ENCODE data around the gene SLC25A26.
"Not testable (repeated sequence)": the region's sequence is repeated elsewhere in the genome, so short reads cannot be mapped to it uniquely, and the experiment has no call there.

Gene SLC25A26, protein sequence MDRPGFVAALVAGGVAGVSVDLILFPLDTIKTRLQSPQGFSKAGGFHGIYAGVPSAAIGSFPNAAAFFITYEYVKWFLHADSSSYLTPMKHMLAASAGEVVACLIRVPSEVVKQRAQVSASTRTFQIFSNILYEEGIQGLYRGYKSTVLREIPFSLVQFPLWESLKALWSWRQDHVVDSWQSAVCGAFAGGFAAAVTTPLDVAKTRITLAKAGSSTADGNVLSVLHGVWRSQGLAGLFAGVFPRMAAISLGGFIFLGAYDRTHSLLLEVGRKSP
- total RNA-seq, result 35.9 to 43.9 reads per million in 2 donors

DNA sequence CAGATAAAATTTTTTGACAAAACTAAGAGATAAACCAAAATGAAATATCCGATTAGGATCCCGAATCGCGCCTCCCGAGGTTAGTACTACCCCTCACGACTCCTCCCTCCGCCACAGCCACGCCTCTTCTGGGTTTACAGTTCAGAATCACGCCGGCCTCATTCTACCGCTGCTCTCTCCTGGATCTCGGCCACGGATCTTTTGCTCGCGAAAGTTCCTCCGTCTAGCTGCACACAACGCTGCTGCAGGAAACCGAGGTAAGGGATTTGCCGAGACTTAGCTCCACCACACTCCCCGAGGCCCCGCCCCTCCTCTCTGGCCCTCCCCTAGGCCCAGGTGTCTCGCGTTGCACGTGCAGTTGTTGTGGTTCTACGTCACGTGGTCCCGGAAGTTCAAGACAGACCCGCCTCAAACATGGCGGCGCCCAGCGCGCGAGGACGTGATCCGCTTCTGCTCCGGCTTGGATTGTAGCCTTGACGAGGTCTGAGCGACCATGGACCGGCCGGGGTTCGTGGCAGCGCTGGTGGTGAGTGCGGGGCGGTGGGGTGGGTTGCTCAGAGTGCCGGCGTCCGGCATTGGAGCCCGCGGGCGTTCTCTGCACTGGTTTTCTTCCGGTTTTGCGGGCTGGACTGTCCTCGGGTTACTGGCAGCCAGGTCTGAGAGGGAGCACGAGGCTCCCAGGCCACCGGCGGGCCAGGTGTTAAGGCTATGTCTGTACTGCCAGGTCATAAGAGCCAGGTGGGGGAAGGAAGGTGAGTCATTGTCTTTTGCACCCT is at the start of gene SLC25A26:
TSS of gene SLC25A26 (plus strand) at position 400 of the 776 bp plus-strand sequence. CDS start at position 494, 94 bp downstream.
- DNase-seq, result peak; percentile 98

DNA sequence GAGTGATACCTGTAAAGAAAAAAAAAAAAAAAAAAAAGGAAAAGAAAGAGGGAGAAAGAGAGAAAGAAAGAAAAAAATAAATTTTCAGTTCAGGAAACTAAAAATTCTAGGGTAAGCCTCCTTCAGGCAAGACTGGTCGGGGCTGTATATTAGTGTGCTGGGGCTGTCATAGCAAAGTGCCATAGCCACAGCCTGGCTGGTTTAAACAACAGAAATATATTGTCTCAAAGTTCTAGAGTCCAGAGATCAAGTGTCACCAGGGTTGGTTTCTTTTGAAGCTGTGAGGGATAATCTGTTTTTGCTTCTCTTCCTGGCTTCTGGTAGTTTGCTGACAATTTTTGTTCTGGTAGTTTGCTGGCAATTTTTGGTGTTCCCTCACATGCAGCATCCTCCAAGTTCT is 48.4 kb upstream of the SLC25A26 start:
- DNase-seq, result no peak

DNA sequence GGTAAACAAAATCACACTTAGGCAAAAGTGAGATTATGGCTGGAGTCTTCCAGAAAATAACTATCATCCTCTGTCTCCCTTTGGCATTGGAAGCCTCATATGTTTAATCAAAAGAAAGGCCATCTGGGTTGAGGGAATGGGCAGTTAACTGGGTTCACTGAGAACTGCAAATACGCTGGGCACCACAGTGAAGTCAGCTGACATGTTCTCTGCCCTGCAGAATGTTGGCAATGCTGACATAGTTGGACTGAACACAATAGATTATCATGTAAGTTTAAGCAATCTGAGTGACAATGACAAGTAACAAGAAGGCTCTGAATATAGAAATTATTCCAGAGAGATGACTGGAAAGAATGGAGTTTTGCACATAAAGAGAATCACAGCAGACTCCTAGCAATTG is 43.8 kb upstream of the SLC25A26 start:
- no peak for DNase-seq

DNA sequence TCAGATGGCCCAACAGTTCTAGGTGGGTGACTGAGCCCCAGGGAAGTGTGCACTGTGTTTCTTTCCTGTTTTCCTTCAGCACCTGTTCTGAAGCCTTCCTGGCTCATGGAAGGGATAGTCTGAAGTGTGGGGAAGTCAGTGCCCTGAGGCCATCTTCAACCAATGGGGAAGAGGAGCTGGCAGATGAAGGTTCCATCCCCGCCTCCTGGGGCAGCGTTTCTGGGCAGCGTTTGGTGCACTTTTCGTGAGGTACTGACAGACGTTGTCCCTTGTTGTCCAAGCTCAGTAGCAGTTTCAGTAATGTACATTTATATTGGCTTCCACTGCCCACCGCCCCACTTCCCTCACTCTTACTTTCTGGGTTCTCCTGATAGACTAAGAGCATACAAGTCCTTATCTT is 42.6 kb upstream of the SLC25A26 start:
- no peak for DNase-seq

DNA sequence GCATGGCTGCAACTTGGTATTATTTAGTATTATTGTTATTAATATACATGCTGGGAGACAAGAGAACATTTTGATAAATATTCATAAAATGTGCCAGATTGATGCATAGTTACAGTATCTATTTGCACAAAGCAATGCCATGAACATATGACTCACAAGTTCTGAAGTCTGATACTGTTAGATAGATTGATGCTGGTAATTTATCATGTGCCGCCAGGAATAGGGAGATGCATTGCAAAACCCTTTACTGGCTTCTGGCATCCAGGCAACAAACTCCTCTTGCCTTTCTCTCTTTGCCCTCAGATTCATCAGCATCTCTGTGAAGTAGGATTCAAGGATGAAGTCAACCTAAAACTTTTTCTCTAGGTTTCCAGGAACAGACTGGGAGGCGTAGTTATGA is 41.0 kb upstream of the SLC25A26 start:
- no peak for DNase-seq

DNA sequence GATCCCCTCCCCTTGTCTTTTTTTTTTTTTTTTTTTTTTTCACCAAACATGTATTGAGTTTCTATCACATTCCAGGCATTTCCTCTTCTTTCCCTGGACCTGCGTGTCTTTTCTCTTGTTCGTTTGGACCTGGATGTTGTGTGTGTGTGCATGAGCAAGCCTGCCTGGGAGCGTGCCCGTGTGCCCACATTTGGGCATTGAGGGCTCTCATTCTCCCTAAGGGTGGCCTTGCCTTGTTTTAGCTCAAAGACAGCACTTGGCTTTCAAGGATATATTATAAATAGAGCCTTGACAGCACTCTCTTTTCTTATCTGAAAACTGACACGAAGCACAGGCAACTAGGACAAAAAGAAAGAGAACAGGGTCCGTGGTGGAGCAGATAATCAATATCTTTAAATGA is 39.0 kb upstream of the SLC25A26 start:
- no peak for DNase-seq

DNA sequence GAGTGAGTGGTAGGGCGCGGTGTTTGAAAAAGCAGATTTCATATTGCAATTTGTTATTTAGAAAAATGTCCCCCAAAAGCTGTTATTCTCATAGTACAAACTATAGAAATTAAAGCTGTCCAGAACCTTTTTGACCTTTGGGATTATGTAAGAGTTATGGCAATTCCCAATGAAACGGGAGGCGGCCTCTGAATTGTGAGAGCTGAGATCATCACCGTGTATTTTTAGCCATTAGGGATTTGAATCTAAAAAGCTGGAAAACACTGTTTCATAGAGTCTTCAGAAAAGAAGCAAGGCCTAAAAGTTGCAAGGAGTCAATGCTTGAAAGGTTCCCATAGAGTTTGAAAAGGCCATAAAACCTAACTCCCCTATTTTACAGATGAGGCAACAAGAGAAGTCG is 38.6 kb upstream of the SLC25A26 start:
- no peak for DNase-seq

DNA sequence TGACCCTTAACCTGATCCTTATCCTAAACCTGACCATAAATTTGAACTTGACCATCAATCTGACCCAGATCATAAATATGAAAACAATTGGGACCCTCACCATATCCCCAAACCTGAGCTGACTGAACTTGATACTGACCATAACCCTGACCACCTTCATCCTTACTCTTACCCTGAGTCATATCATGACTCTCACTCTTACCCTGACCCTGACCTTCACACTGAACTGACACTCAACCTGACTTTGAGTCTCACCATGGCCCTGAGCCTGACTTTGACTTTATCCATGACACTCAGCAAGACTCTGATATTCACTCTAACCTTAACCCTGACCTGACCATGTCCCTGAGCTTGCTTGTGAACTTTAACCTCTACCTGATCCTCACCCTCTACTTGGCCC is 34.3 kb upstream of the SLC25A26 start:
- DNase-seq, result no peak

DNA sequence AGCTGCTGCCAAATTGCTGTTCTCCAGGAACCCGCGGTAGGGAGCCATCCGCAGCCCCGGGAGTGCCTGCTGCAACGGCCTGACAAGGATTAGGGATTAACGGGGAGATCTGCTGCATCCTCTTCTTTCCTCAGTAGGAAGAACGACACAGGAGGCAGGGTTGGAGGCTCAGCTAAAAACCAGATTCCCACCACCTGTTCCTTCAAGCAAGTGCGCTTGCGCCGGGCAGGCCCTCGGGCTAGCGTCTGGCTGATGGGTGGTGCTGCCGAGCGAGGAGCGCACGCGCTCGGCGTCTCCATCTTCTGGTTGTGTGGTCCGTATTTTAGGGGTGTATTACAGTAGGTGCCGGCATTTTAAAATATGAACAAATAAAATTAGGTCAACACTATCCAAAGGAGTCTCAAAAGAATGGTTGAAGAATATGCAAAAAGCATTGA is 25.4 kb upstream of the SLC25A26 start:
- no peak for DNase-seq

DNA sequence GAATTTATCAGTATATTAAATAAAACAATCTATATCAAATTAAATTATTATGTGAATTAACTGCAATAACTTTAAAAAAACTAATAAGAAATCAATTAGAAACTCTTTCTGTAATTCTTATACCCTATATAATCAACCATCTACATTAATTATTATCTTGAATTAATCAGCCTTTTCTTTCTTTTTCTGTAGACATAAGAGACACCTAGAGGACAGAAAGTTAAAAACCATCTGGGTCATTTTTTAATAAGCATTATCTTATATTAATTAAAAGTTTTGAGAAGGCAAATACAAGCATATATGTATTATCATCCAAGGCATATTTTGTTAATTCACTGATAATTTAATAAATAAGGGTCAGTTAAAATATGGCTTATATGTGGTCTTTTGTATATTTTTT is 24.2 kb upstream of the SLC25A26 start:
- DNase-seq, result no peak

DNA sequence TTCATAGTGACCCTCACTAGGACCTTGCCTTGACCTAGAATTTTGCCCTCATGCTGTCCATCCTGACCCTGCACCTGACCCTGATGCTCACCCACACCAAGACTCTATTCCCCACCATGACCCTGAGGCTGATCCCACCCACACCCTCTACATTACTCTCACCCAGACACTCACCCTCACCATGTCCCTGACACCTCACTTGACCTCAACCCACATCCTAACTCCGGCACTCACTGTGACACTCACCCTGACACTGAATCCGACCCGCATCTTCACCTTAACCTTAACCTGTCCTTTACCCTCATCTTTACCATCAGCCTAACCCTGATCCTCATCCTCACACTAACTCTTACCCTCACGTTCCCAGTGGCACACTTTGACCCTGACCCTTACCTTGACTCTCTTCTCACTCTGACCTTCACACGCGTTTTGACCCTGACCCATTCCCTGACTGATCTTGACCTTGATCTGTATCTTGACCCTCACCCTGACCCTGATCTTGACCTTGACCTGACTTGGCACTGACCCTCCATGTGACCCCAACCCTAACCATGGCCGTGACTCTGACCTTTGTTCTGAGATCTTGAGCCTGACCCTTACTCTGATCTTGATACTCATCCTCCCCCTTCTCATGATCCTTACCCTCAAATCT is 22.2 kb upstream of the SLC25A26 start:
- DNase-seq, result no peak

DNA sequence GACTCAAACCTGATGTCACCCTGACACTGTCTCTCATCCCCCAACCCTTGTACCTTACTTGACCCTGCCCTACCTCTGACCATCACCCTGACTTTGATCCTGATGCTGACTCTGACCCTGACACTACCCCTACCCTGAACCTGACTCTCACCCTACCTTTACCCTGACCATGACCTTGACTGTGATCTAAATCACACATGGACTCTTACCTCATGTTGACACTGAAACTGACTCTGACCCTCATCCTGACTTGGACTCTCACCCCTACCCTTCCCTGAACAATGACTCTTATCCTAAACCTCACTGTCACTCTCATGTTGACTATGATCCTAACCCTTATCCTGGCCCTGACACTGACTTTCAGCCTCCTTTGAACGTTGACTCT is 21.7 kb upstream of the SLC25A26 start:
- no peak for DNase-seq

DNA sequence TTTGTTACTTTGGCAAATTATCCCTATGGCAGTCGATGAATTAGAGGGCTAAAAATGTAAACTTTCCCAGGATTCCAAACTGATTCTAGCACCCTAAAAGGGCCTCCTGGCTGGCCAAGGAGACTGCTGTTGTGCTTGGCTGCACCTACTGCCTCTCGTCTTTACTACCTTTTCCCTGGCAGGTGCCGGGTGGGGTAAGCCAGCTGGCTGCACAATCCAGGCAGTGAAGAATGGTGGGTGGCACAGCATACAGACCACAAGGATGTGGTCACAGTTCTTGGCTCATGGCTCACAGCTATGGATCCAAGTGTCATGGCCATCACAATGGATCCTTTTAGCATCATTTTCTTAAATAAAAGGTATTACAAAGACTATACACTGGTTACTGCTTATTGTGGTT is 20.7 kb upstream of the SLC25A26 start:
- DNase-seq, result no peak

DNA sequence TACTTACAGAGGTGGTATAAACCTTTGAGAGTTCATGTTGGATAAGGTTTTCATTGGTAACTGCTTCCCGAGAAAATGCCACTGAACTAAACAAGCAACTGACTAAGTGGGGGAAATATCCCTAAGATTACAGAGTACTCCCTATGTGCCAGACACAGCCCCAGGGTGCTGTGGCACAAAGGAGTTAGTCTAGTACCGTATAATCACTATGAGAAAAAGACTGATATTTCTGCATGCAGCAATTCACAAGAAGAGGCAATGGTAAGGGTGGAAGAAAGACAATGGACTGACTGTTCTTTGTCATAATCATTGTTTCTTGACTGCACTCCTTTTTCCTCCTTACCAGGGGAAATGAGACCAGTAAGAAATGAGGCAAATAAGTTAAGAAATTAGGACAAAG is 20.0 kb upstream of the SLC25A26 start:
- no peak for DNase-seq

DNA sequence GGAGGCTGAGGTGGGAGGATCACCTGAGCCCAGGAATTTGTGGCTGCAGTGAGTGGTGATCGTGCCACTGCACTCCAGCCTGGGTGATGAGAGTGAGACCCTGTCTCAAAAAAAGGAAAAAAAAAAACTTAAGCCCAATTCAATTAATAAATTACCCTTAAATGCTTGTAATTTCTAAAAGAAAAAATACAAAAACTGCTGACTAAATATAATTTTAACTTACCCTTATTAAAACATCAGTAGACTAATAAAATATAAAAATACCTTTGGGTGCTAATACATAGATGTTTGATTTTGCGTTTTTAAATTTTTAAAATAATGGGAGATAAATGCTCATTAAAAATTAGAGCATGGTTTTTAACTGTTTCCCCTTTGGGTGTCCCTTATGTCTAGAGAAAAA is 17.5 kb upstream of the SLC25A26 start:
- no peak for DNase-seq

DNA sequence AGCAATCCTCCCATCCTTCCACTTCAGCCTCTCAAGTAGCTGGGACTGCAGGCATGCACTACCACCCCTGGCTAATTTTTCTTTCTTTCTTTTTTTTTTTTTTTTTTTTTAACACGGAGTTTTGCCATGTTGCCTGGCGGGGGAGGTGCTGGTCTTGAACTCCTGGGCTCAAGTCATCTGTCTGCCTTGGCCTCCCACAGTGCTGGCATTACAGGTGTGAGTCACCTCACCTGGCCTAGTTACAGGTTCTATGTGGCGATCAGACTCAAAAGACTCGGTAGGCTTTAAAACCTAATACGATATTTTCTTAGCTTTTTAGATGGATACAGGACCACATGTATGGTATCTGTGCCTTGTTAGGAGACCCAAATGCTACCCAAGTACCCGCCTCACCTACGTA is 14.0 kb upstream of the SLC25A26 start:
- no peak for DNase-seq

DNA sequence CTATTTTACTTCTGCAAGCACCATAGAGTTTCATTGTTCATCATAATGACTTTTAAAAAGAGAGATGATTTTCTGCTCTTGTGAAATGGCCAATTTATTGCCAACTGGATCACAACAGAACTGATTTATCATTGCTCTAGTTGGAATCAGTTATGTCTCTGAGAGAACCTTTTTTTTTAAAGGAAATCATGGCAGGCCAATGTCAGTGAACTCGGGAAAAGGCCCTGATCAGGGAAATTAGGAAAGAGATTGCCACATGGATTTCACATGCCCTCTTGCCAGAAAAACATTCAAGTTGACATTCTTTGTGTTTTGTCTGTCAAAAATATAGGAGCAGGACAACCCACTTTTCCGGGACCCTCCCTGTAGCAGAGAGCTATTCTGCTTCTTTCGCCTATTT is 12.6 kb upstream of the SLC25A26 start:
- no peak for DNase-seq

DNA sequence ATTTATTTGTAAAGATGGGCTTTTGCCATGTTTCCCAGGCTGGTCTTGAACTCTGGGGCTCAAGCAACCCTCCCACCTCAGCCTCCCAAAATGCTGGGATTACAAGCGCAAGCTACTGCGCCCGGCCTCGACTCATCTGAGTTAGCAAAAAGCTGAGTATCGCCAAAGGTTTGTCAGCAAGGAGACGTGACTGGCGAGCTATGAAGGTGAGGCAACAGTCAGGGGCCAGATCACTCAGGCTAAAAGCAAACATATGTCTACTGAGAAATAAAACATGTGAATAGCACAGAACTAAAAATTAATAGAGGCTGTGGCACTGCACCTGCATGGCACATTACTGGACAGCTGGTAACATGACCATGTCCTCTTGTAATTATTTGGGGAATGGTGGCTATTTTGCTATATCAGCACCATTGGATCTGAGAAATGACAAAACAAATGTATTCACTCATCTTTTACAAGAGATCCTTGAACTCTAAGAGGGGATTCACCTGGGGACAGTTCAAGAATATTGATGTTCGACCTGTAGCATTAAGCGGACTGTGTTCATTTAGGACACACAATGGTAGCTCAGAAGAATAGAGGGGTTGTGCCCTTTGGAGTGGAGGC is 10.0 kb upstream of the SLC25A26 start:
- DNase-seq, result no peak

DNA sequence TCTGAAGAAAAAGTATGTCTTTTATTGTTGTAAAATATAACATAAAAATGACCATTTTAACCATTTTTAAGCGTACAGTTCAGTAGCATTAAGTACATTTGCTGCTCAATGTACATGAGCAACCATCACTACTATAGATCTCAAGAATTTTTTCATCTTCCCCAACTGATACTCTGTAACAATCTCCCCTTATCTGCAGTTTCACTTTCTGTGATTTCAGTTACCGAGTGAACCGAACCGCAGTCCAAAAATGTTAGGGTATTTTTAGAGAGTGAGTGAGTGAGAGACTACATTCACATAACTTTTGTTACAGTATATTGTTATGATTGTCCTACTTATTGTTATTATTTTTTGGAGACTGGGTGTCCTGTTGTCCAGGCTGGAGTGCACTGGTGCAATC is 9.0 kb upstream of the SLC25A26 start:
- DNase-seq, result no peak

DNA sequence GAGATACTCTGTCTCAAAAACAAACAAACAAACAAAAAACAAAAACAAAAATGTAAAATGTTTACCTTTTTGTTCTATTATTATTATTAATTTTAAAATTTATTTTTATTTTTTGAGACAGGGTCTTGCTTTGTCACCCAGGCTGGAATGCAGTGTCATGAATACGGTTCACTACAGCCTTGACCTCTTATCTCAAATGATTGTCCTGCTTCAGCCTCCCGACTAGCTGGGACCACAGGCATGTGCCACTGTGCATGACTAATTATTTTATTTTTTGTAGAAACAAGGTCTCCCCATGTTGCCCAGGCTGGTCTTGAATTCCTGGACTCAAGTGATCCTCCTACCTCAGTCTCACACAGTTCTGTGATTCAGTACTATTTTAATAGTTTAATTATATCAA is 5.7 kb upstream of the SLC25A26 start:
- DNase-seq, result no peak

DNA sequence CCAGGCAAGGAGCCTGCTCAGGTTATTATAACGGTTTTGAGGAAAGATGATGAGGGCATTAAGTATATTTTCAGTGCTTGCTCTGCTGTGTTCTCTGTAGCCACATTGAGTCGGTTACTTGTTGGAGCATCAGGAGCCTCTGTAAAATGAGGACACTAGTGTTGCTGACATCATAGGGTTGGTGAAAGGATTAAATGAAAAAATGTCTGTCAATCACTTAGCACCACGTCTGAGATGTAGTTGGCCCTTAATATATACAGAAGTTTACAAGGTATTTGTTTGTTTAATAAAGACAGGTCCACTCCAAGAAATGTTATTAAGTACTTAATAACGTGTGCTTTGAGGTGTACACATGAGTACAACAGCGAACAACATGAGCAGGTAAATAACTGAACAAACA is 735 bp upstream of the SLC25A26 start:
- DNase-seq, result no peak

DNA sequence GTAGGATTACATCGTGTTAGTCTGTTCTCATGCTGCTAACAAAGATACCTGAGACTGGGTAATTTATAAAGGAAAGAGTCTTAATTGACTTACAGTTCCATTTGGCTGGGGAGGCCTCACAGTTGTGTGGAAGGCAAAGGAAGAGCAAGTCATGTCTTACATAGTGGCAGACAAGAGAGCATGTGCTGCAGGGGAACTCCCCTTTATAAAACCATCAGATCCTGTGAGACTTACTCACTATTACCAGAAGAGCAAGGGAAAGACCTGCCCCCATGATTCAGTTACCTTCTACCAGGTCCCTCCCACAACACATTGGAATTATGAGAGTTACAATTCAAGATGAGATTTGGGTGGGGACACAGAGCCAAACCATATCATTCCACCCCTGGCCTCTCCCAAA is 3.4 kb downstream of the SLC25A26 start:
- DNase-seq, result no peak

DNA sequence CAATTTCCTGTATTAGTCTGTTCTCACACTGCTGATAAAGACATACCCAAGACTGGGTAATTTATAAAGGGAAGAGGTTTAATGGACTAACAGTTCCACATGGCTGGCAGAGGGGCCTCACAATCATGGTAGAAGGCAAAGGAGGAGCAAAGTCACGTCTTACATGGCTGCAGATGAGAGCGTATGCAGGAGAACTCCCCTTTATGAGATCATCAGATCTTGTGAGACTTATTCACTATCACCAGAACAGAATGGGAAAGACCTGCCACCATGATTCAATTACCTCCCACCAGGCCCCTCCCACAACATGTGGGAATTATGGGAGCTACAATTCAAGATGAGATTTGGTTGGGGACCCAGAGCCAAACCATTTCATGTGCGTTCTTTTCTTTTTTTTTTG is 5.3 kb downstream of the SLC25A26 start:
- not testable (repeated sequence) for DNase-seq

DNA sequence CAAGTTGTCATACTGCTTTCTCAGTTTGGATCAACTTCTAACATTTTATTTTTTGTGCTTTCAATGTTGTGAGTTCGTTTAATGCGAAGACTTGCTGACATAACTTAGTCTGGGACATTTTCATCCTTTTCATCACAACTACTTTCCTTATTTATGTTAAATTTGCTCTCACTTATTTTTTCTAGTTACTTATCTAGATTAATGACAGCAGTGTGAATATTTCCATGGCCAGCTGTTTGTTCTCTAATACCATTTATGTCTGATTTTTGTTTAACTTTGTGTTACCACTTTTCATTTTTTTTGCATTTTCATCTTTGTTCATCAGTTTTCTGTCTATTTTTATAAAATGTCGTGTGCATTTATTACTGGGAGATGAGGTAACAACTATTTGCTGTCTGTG is 6.2 kb downstream of the SLC25A26 start:
- no peak for DNase-seq
